ENCODE measurements around the gene TTLL5.

Gene TTLL5

GRCh38 chr14:75987201-75987970 is 326.3 kb downstream of the TTLL5 start:
- no peak for DNase-seq (ENCODE audit: low read depth)

GRCh38 chr14:75989134-75989533 is 328.1 kb downstream of the TTLL5 start:
- no peak for DNase-seq (ENCODE audit: low read depth)

- DNase-seq (ENCODE audit: low read depth), result no peak
These were observed 329.3 kb downstream of the TTLL5 start for GRCh38 chr14:75990297-75990696.

- DNase-seq (ENCODE audit: low read depth), result no peak
These were observed 330.7 kb downstream of the TTLL5 start for GRCh38 chr14:75991753-75992152.

GRCh38 chr14:75993567-75994041 is 332.6 kb downstream of the TTLL5 start:
- DNase-seq (ENCODE audit: low read depth), result no peak

GRCh38 chr14:75995372-75996041 is 334.5 kb downstream of the TTLL5 start:
- DNase-seq (ENCODE audit: low read depth), result no peak

GRCh38 chr14:75996488-75996887 is 335.4 kb downstream of the TTLL5 start:
- DNase-seq (ENCODE audit: low read depth), result no peak

- no peak for DNase-seq (ENCODE audit: low read depth)
These were observed 338.6 kb downstream of the TTLL5 start for GRCh38 chr14:75999511-76000190.

GRCh38 chr14:76002383-76002782 is 341.3 kb downstream of the TTLL5 start:
- DNase-seq (ENCODE audit: low read depth), result no peak
